HG03135 (cell line): Measurements from ENCODE around the gene PNRC2.

Source experiments
- ATAC-seq: cut with Tn5 transposase; IDR thresholded peaks from one replicate; pipeline ENCODE4 v1.9.1; 2021; ENCODE audit warnings: mild to moderate bottlenecking, moderate library complexity; ENCODE audit not compliant: unreplicated experiment

The PNRC2 gene

GRCh38 chr1:23959461-23960290 is at the start of gene PNRC2:
Gene PNRC2 (plus strand): TSS chr1:23959828. CDS start chr1:23961458, 1,630 bp downstream.
- ATAC-seq, result peak; percentile 79

GRCh38 chr1:23910144-23910543 is 49.5 kb upstream of the PNRC2 start:
- no peak for ATAC-seq

GRCh38 chr1:23910553-23911246 is 48.9 kb upstream of the PNRC2 start:
- ATAC-seq, result no peak

GRCh38 chr1:23911921-23912320 is 47.7 kb upstream of the PNRC2 start:
- no peak for ATAC-seq

- ATAC-seq, result no peak
Measured at GRCh38 chr1:23913212-23913880, 46.3 kb upstream of the PNRC2 start, which contains the start of gene CNR2. Gene CNR2 (minus strand): TSS chr1:23913362. CDS start chr1:23875617, 37,745 bp downstream.

- ATAC-seq, result no peak
Measured at GRCh38 chr1:23914921-23915320, 44.7 kb upstream of the PNRC2 start.

GRCh38 chr1:23915466-23915865 is 44.2 kb upstream of the PNRC2 start:
- no peak for ATAC-seq

GRCh38 chr1:23916209-23917131 is 43.2 kb upstream of the PNRC2 start:
- ATAC-seq, result peak; percentile 67

GRCh38 chr1:23922321-23922943 is 37.2 kb upstream of the PNRC2 start:
- no peak for ATAC-seq

- no peak for ATAC-seq
Measured at GRCh38 chr1:23923592-23924499, 35.8 kb upstream of the PNRC2 start.

GRCh38 chr1:23924601-23925000 is 35.0 kb upstream of the PNRC2 start:
- ATAC-seq, result no peak

- no peak for ATAC-seq
Measured at GRCh38 chr1:23925279-23925678, 34.3 kb upstream of the PNRC2 start.

- no peak for ATAC-seq
Measured at GRCh38 chr1:23927097-23927496, 32.5 kb upstream of the PNRC2 start.

GRCh38 chr1:23928789-23929188 is 30.8 kb upstream of the PNRC2 start:
- ATAC-seq, result no peak

GRCh38 chr1:23930270-23930669 is 29.4 kb upstream of the PNRC2 start:
- ATAC-seq, result no peak

- no peak for ATAC-seq
Measured at GRCh38 chr1:23930861-23931490, 28.7 kb upstream of the PNRC2 start.

- ATAC-seq, result no peak
Measured at GRCh38 chr1:23931491-23931880, 28.1 kb upstream of the PNRC2 start.

- ATAC-seq, result no peak
Measured at GRCh38 chr1:23936481-23937176, 23.0 kb upstream of the PNRC2 start.
